ENCODE results near the gene UNC13A. TPM values are rescaled to one million over a fixed set of nuclear protein-coding genes. Genes with fewer than 3 reads are reported as not detected.

UNC13A gene
- polyA plus RNA-seq, 1 donor from 2014 or later, result 7.8 TPM

- no peaks in the 10 kb centered on the region for H3K79me2 ChIP-seq (replicated peaks; ENCODE audit: insufficient read depth, low read length)
- H3K4me2 ChIP-seq (ENCODE audit: low read length), result no peak overlapping the region
- no peak overlapping the region for H3K4me3 ChIP-seq (ENCODE audit: low read length)
- H3K9me3 ChIP-seq (ENCODE audit: low read length), result no peaks in the 10 kb centered on the region
- H2AFZ ChIP-seq (ENCODE audit: low read depth, low read length), result no peak overlapping the region
- H3K9me2 ChIP-seq (ENCODE audit: insufficient read depth, low read length), result no peaks in the 10 kb centered on the region
- H3K27me3 ChIP-seq (ENCODE audit: insufficient read depth, low read depth, low read length), result no peaks in the 10 kb centered on the region
- H4K20me1 ChIP-seq (ENCODE audit: insufficient read depth), result no peaks in the 10 kb centered on the region
- TF ChIP-seq, protein P1, sequence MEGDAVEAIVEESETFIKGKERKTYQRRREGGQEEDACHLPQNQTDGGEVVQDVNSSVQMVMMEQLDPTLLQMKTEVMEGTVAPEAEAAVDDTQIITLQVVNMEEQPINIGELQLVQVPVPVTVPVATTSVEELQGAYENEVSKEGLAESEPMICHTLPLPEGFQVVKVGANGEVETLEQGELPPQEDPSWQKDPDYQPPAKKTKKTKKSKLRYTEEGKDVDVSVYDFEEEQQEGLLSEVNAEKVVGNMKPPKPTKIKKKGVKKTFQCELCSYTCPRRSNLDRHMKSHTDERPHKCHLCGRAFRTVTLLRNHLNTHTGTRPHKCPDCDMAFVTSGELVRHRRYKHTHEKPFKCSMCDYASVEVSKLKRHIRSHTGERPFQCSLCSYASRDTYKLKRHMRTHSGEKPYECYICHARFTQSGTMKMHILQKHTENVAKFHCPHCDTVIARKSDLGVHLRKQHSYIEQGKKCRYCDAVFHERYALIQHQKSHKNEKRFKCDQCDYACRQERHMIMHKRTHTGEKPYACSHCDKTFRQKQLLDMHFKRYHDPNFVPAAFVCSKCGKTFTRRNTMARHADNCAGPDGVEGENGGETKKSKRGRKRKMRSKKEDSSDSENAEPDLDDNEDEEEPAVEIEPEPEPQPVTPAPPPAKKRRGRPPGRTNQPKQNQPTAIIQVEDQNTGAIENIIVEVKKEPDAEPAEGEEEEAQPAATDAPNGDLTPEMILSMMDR (IDR thresholded peaks at IDR 0.05; ENCODE audit: poor library complexity, severe bottlenecking), result no peak
- no peak for TF ChIP-seq POLR2AphosphoS5 (IDR thresholded peaks at IDR 0.05)
- no peak for TF ChIP-seq RAD21 (conservative IDR thresholded peaks at IDR 0.05)
- TF ChIP-seq EP300 (conservative IDR thresholded peaks at IDR 0.05; ENCODE audit: poor library complexity, severe bottlenecking), result no peak
- TF ChIP-seq EZH2 (IDR thresholded peaks at IDR 0.05; ENCODE audit: borderline replicate concordance, insufficient read depth, low read length, poor library complexity, severe bottlenecking), result no peak
- no peak for TF ChIP-seq TAF1 (IDR thresholded peaks at IDR 0.05; ENCODE audit: low read depth)
- no peak for TF ChIP-seq MXI1 (conservative IDR thresholded peaks at IDR 0.05; ENCODE audit: poor library complexity, severe bottlenecking)
- TF ChIP-seq SMC3 (conservative IDR thresholded peaks at IDR 0.05; ENCODE audit: poor library complexity), result no peak
- TF ChIP-seq, protein P2, sequence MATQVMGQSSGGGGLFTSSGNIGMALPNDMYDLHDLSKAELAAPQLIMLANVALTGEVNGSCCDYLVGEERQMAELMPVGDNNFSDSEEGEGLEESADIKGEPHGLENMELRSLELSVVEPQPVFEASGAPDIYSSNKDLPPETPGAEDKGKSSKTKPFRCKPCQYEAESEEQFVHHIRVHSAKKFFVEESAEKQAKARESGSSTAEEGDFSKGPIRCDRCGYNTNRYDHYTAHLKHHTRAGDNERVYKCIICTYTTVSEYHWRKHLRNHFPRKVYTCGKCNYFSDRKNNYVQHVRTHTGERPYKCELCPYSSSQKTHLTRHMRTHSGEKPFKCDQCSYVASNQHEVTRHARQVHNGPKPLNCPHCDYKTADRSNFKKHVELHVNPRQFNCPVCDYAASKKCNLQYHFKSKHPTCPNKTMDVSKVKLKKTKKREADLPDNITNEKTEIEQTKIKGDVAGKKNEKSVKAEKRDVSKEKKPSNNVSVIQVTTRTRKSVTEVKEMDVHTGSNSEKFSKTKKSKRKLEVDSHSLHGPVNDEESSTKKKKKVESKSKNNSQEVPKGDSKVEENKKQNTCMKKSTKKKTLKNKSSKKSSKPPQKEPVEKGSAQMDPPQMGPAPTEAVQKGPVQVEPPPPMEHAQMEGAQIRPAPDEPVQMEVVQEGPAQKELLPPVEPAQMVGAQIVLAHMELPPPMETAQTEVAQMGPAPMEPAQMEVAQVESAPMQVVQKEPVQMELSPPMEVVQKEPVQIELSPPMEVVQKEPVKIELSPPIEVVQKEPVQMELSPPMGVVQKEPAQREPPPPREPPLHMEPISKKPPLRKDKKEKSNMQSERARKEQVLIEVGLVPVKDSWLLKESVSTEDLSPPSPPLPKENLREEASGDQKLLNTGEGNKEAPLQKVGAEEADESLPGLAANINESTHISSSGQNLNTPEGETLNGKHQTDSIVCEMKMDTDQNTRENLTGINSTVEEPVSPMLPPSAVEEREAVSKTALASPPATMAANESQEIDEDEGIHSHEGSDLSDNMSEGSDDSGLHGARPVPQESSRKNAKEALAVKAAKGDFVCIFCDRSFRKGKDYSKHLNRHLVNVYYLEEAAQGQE (IDR thresholded peaks at IDR 0.05; ENCODE audit: borderline replicate concordance), result no peak
- H3K27ac ChIP-seq (ENCODE audit: low read length), result no peak overlapping the region
- no peaks in the 10 kb centered on the region for H3K36me3 ChIP-seq (ENCODE audit: insufficient read depth, low read length)
- no peak overlapping the region for H3K9ac ChIP-seq (ENCODE audit: low read length)
- no peaks in the 10 kb centered on the region for H3F3A ChIP-seq (ENCODE audit: insufficient read depth, low read length, poor library complexity, severe bottlenecking)
Observed at GRCh38 chr19:17580470-17581144, 107.5 kb downstream of the UNC13A start.

DNA sequence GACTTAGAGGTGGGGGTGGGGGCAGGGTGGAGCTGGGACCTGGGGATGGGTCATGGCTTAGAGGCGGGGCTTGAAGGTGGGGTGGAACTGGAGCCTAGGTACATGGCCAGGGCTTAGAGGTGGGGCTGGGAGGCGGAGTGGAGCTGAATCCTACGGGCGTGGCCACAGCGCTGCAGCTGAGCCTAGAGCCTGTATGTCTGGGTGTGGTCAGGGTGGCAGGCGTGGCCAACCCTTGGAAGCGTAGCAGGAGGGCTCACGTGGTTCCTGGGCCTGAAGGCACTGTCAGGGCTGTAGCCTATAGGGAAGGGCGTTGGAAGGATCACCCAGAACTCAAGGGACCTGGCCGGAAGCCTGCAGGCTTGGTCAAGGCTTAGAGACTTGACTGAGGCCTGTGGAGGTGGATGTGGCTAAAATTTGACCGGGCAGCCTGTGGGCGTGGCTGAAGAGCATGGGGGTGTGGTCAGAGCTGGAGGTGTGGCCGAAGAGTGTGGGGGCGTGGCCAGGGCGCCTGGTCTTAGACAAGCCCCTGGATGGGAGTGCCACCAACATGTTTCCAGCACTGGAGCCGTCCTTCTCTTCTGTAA lies 108.4 kb downstream of the UNC13A start:
- no peaks in the 10 kb centered on the region for H3K79me2 ChIP-seq (replicated peaks; ENCODE audit: insufficient read depth, low read length)
- no peaks in the 10 kb centered on the region for H3K9me2 ChIP-seq (ENCODE audit: insufficient read depth, low read length)
- no peaks in the 10 kb centered on the region for H4K20me1 ChIP-seq (ENCODE audit: insufficient read depth)
- H3K36me3 ChIP-seq (ENCODE audit: insufficient read depth, low read length), result no peaks in the 10 kb centered on the region
- no peak overlapping the region for H3K4me2 ChIP-seq (ENCODE audit: low read length)
- TF ChIP-seq EZH2 (IDR thresholded peaks at IDR 0.05; ENCODE audit: borderline replicate concordance, insufficient read depth, low read length, poor library complexity, severe bottlenecking), result no peak
- TF ChIP-seq, protein P2 (IDR thresholded peaks at IDR 0.05; ENCODE audit: borderline replicate concordance), result no peak
- TF ChIP-seq SMC3 (conservative IDR thresholded peaks at IDR 0.05; ENCODE audit: poor library complexity), result no peak
- TF ChIP-seq POLR2AphosphoS5 (IDR thresholded peaks at IDR 0.05), result no peak
- TF ChIP-seq, protein P1 (IDR thresholded peaks at IDR 0.05; ENCODE audit: poor library complexity, severe bottlenecking), result no peak
- no peak for TF ChIP-seq MXI1 (conservative IDR thresholded peaks at IDR 0.05; ENCODE audit: poor library complexity, severe bottlenecking)
- no peak for TF ChIP-seq RAD21 (conservative IDR thresholded peaks at IDR 0.05)
- TF ChIP-seq EP300 (conservative IDR thresholded peaks at IDR 0.05; ENCODE audit: poor library complexity, severe bottlenecking), result no peak
- TF ChIP-seq TAF1 (IDR thresholded peaks at IDR 0.05; ENCODE audit: low read depth), result no peak
- H2AFZ ChIP-seq (ENCODE audit: low read depth, low read length), result no peak overlapping the region
- no peaks in the 10 kb centered on the region for H3K9me3 ChIP-seq (ENCODE audit: low read length)
- H3K27ac ChIP-seq (ENCODE audit: low read length), result no peak overlapping the region
- no peaks in the 10 kb centered on the region for H3K27me3 ChIP-seq (ENCODE audit: insufficient read depth, low read depth, low read length)
- H3K4me3 ChIP-seq (ENCODE audit: low read length), result no peak overlapping the region
- no peaks in the 10 kb centered on the region for H3F3A ChIP-seq (ENCODE audit: insufficient read depth, low read length, poor library complexity, severe bottlenecking)
- H3K9ac ChIP-seq (ENCODE audit: low read length), result no peak overlapping the region

All from neural cell (in vitro differentiated cells).